SK-N-SH treated with all-trans-retinoic acid at 6 μM for 48 hours (cell line): ENCODE results near the gene SERPINA3.

Experiments used
- PPARA ChIP-seq: fragments of 250-450 bp; sonication (Bioruptor Pico); IDR thresholded peaks from 2 replicates; pipeline ENCODE4 v1.5.0; 2020; ENCODE audit warnings: mild to moderate bottlenecking, borderline replicate concordance
- SNAI2 ChIP-seq: fragments of 250-450 bp; sonication (Bioruptor Pico); IDR thresholded peaks from 2 replicates; pipeline ENCODE4 v1.5.0; 2020; ENCODE audit warnings: mild to moderate bottlenecking, moderate library complexity
- ZFP30 ChIP-seq: fragments of 450-650 bp; formaldehyde crosslinking; IDR thresholded peaks from 2 replicates; pipeline ENCODE4 v1.5.0; 2022; ENCODE audit warnings: mild to moderate bottlenecking, moderate library complexity
- TF ChIP-seq, protein P1 (sequence below): fragments of 250-450 bp; sonication (Bioruptor Pico); IDR thresholded peaks from 2 replicates; pipeline ENCODE4 v1.8.0; 2020; ENCODE audit warnings: mild to moderate bottlenecking, moderate library complexity, borderline replicate concordance

- no peak for TF ChIP-seq PPARA
- TF ChIP-seq, protein P1, sequence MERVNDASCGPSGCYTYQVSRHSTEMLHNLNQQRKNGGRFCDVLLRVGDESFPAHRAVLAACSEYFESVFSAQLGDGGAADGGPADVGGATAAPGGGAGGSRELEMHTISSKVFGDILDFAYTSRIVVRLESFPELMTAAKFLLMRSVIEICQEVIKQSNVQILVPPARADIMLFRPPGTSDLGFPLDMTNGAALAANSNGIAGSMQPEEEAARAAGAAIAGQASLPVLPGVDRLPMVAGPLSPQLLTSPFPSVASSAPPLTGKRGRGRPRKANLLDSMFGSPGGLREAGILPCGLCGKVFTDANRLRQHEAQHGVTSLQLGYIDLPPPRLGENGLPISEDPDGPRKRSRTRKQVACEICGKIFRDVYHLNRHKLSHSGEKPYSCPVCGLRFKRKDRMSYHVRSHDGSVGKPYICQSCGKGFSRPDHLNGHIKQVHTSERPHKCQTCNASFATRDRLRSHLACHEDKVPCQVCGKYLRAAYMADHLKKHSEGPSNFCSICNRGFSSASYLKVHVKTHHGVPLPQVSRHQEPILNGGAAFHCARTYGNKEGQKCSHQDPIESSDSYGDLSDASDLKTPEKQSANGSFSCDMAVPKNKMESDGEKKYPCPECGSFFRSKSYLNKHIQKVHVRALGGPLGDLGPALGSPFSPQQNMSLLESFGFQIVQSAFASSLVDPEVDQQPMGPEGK (CRISPR knock-in tag), result no peak
- TF ChIP-seq ZFP30, result no peak
- TF ChIP-seq SNAI2, result no peak
These were observed 20.9 kb downstream of the SERPINA3 start for GRCh38 chr14:94633121-94633520.
